Aorta (tissue), 5 donors: ENCODE results near the gene CERS5. TPM values are rescaled to one million over a fixed set of nuclear protein-coding genes. Genes with fewer than 3 reads are reported as not detected.

Experiments
- ATAC-seq: fragments of 200-7000 bp; cut with Tn5 transposase; one replicate; pipeline ENCODE4 v1.9.1; 2022; ENCODE audit warnings: moderate library complexity; ENCODE audit not compliant: low FRiP score
- DNase-seq, 2 donors: peaks; one replicate each; pipeline ENCODE4 v3.0.0-alpha.2; 2020
- H3K27ac ChIP-seq, 2 donors: one replicate each; pipeline ENCODE4 v1.5.1; 2013; ENCODE audit warnings: low read length in 2 of 2, mild to moderate bottlenecking in 2 of 2, moderate library complexity in 2 of 2, control low read depth in 1 of 2, inconsistent platforms in 1 of 2, low read depth in 1 of 2
- H3K27me3 ChIP-seq, 2 donors: one replicate each; pipeline ENCODE4 v1.6.1; 2013; ENCODE audit warnings: control low read depth in 1 of 2, low read length in 1 of 2, mild to moderate bottlenecking in 1 of 2, moderate library complexity in 1 of 2; ENCODE audit not compliant: insufficient read depth in 2 of 2, control insufficient read depth in 1 of 2
- H3K36me3 ChIP-seq, 2 donors: one replicate each; pipeline ENCODE4 v1.6.1; 2013; ENCODE audit warnings: control low read depth in 1 of 2, low read length in 1 of 2, mild to moderate bottlenecking in 1 of 2; ENCODE audit not compliant: insufficient read depth in 2 of 2, control insufficient read depth in 1 of 2
- H3K4me1 ChIP-seq, 2 donors: one replicate each; pipeline ENCODE4 v1.6.1; 2013; ENCODE audit warnings: low read length in 2 of 2, control low read depth in 1 of 2, mild to moderate bottlenecking in 1 of 2, moderate library complexity in 1 of 2; ENCODE audit not compliant: insufficient read depth in 2 of 2, control insufficient read depth in 1 of 2
- H3K4me3 ChIP-seq, 2 donors: one replicate each; pipeline ENCODE4 v1.5.1; 2013; ENCODE audit warnings: low read length in 2 of 2, control low read depth in 1 of 2, mild to moderate bottlenecking in 1 of 2
- H3K9me3 ChIP-seq: one replicate; pipeline ENCODE4 v1.6.1; 2013; ENCODE audit warnings: mild to moderate bottlenecking, low read length; ENCODE audit not compliant: control insufficient read depth
- WGBS, 2 donors: extraction: QIAGEN DNeasy Blood & Tissue Kit; methylation state at CpG; one replicate each; pipeline ENCODE4 v1.1.7; 2013; 5-methylcytosine and 5-hydroxymethylcytosine counted together
- intact Hi-C, 2 donors: fragments of 100-400 bp; cut with DNase I; formaldehyde crosslinking; loops; one replicate each; pipeline versions ENCODE4 v1.14.2 to v1.15.0; 2022
- polyA plus RNA-seq, 2 donors: library from polyadenylated mRNA; stranded (reverse); fragments of 200-250 nt; gene quantifications; one replicate each; pipeline ENCODE4 v1.2.3, GENCODE V29; 2013
- total RNA-seq, 2 donors: library from RNA; stranded (reverse); fragmentation: NEBNext Ultra II Directional; extraction: Animal tissue kit (Norgen Biotek cat#: 25700); gene quantifications; one replicate each; pipeline ENCODE4 v1.2.1, GENCODE V29; 2021
- donor health status: healthy with polysubstance abuse.
- donor health status: Bipolar disorder and iron deficiency.
- donor health status: DM: no; HTN: no; CAD: no.
- donor health status: DM: no; HTN: no; CAD: no.
- donor health status: DM: yes; HTN: yes; CAD: no.

The CERS5 gene
- total and polyA plus RNA-seq, 4 donors: 27.3 to 115 (median 64.7) TPM

- H3K27ac ChIP-seq: no peak overlapping the region
- H3K27me3 ChIP-seq: no peaks in the 10 kb centered on the region
- peaks cover 0 to 2% of the 10 kb centered on the region in 2 donors for H3K4me1 ChIP-seq
- intact Hi-C loops: no loop called here
- ATAC-seq (no peak), DNase-seq (no peak)
- H3K36me3 ChIP-seq: peaks cover 10 to 12% of the 10 kb centered on the region in 2 donors
- H3K4me3 ChIP-seq: no peak overlapping the region
- 80 to 82% methylated on average over 2 of the region's 2 CpGs for WGBS, 2 donors
- no peaks in the 10 kb centered on the region for H3K9me3 ChIP-seq
These were observed 36.5 kb upstream of the CERS5 start for GRCh38 chr12:50203691-50204090.

DNA sequence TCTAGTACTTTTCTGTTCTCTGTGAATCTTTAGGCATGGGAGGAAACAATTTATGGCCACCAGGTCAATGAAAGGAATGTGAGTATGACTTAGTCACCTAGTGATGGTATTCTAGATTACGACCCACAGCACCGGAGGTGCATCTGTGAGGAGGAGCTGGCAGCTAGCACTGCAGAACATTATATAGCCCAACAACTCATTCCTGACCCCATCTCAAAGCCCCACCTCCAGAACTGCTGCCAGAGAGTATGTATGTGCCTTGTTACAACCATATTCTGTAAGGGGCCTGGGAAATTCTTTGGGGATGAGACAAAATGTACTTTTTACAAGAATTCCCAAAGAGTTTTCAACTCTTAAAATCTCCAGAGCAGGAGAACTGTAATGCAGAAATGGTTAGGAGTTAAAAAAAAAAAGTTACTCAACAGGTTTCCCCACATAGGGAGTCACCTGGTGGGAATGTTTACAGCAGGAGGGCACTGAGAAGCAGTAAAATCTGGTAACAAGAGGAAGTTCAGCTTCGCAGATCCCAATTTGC lies 34.9 kb upstream of the CERS5 start:
- no peaks in the 10 kb centered on the region for H3K27me3 ChIP-seq
- 75 to 77% methylated on average over 3 of the region's 3 CpGs for WGBS, 2 donors
- peaks cover 10% of the 10 kb centered on the region in 2 donors for H3K36me3 ChIP-seq
- ATAC-seq (no peak), DNase-seq (no peak)
- no peaks in the 10 kb centered on the region for H3K9me3 ChIP-seq
- H3K4me3 ChIP-seq: no peak overlapping the region
- intact Hi-C loops: no loop called here
- no peak overlapping the region for H3K27ac ChIP-seq
- H3K4me1 ChIP-seq: peaks cover 0 to 2% of the 10 kb centered on the region in 2 donors

GRCh38 chr12:50200552-50201273 lies 33.5 kb upstream of the CERS5 start:
- 49 to 52% methylated on average over 2 of the region's 2 CpGs for whole genome bisulfite sequencing, 2 donors
- no peaks in the 10 kb centered on the region for H3K9me3 ChIP-seq
- no peak overlapping the region for H3K27ac ChIP-seq
- H3K27me3 ChIP-seq: no peaks in the 10 kb centered on the region
- intact Hi-C loops: no loop called here
- DNase-seq: no peak
- no peak overlapping the region for H3K4me3 ChIP-seq
- H3K4me1 ChIP-seq: no peaks in the 10 kb centered on the region
- peaks cover 10% of the 10 kb centered on the region in 2 donors for H3K36me3 ChIP-seq
- no peak for ATAC-seq

GRCh38 chr12:50198829-50199228 lies 31.7 kb upstream of the CERS5 start:
- Histone ChIP-seq H3K9me3 (no peaks in the 10 kb centered on the region), H3K4me1 (no peaks in the 10 kb centered on the region), H3K27ac (no peak overlapping the region), H3K36me3 (peaks cover 5 to 7% of the 10 kb centered on the region in 2 donors), H3K4me3 (no peak overlapping the region), H3K27me3 (no peaks in the 10 kb centered on the region)
- DNase-seq (no peak), ATAC-seq (no peak)
- intact Hi-C loops: no loop called here
- WGBS, 2 donors: 90 to 92% methylated on average over 5 of the region's 5 CpGs

- intact Hi-C loops: no loop called here
- Histone ChIP-seq H3K27me3 (no peaks in the 10 kb centered on the region), H3K4me3 (no peak overlapping the region), H3K4me1 (no peaks in the 10 kb centered on the region), H3K27ac (no peak overlapping the region), H3K36me3 (peaks cover 5 to 7% of the 10 kb centered on the region in 2 donors), H3K9me3 (no peaks in the 10 kb centered on the region)
- DNase-seq (no peak), ATAC-seq (no peak)
- 79 to 83% methylated on average over 5 of the region's 5 CpGs for WGBS, 2 donors
These were observed 30.1 kb upstream of the CERS5 start for GRCh38 chr12:50197297-50197727.

- Histone ChIP-seq H3K4me3 (no peak overlapping the region), H3K27ac (no peak overlapping the region), H3K36me3 (peaks cover 5 to 7% of the 10 kb centered on the region in 2 donors), H3K4me1 (no peaks in the 10 kb centered on the region), H3K9me3 (no peaks in the 10 kb centered on the region), H3K27me3 (no peaks in the 10 kb centered on the region)
- ATAC-seq (no peak), DNase-seq (no peak)
- 74 to 75% methylated on average over 4 of the region's 4 CpGs for WGBS, 2 donors
- intact Hi-C loops: no loop called here
These were observed 29.4 kb upstream of the CERS5 start for GRCh38 chr12:50196537-50196936.

GRCh38 chr12:50195832-50196231 lies 28.7 kb upstream of the CERS5 start:
- H3K27ac ChIP-seq: no peak overlapping the region
- ATAC-seq: no peak
- peaks cover 5 to 7% of the 10 kb centered on the region in 2 donors for H3K36me3 ChIP-seq
- no peaks in the 10 kb centered on the region for H3K4me1 ChIP-seq
- H3K4me3 ChIP-seq: no peak overlapping the region
- WGBS, 2 donors: 65 to 73% methylated on average over 4 of the region's 4 CpGs
- DNase-seq: no peak
- H3K9me3 ChIP-seq: no peaks in the 10 kb centered on the region
- no peaks in the 10 kb centered on the region for H3K27me3 ChIP-seq
- intact Hi-C loops: no loop called here

DNA sequence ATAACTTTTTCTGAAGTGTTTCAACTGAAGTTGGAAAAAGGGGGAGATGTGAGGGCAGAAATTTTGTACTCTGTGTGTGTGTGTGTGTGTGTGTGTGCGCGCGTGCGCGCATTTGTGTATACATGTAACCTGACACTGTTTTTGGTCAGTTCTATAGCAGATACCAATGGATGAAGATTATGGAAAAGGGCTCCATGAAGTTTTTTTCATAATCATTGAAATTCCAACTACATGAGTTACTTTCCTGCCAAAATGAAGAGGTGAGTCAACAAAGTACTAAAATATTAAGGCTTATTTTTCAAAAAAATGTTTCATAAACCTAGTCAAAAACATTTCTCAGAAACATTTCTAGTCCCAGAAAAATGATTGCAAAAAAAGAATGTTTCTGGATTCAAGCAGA lies 25.7 kb upstream of the CERS5 start:
- ATAC-seq: no peak
- Histone ChIP-seq H3K4me1 (peaks cover 5 to 8% of the 10 kb centered on the region in 2 donors), H3K36me3 (peaks cover 0 to 5% of the 10 kb centered on the region in 2 donors), H3K27me3 (no peaks in the 10 kb centered on the region), H3K9me3 (no peaks in the 10 kb centered on the region), H3K27ac (peak overlapping the region in 1 of 2 donors; percentile 57), H3K4me3 (no peak overlapping the region)
- WGBS, 2 donors: 85 to 87% methylated on average over 5 of the region's 5 CpGs
- DNase-seq: no peak
- intact Hi-C loops: no loop called here

DNA sequence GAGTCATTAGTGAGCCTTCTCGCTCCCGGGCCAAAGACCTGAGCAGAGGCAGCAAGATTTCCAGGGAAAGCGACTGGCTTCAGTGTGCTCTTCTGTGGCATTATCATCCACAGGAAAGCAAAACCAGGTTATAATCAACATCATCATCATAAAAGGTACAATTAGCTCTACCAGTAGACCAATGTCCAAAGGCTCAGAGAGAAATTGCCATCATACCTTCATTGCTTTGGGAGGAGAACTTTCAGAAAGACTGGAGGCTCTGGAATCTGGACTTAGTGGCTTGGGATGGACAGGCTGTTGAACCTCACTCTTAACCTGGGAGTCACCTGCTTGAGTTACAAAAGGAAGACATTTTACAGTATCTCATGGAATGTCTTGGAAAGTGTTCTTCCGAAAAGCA lies 25.1 kb upstream of the CERS5 start:
- no peak overlapping the region for H3K4me3 ChIP-seq
- peak overlapping the region; percentile 54 to 57 for H3K27ac ChIP-seq
- intact Hi-C loops: no loop called here
- peaks cover 5 to 8% of the 10 kb centered on the region in 2 donors for H3K4me1 ChIP-seq
- H3K27me3 ChIP-seq: no peaks in the 10 kb centered on the region
- peaks cover 0 to 5% of the 10 kb centered on the region in 2 donors for H3K36me3 ChIP-seq
- ATAC-seq (no peak), DNase-seq (no peak)
- WGBS, 2 donors: 96 to 97% methylated on average over 4 of the region's 4 CpGs
- no peaks in the 10 kb centered on the region for H3K9me3 ChIP-seq
